DMS114 treated with DMSO at 0.1 percent for 48 hours (cell line): ENCODE measurements around the gene SLC25A20.
A peak's percentile ranks its signal among the peaks of the same experiment; 100 is the strongest.

Experiments used
- DNase-seq: peaks from one replicate; lab custom pipeline; 2025; ENCODE audit not compliant: unreplicated experiment; lab: John Stamatoyannopoulos, UW

SLC25A20 gene

GRCh38 chr3:48899273-48899672, 591 bp upstream of the SLC25A20 start:
- no peak for DNase-seq

- peak; percentile 7 for DNase-seq
Observed at GRCh38 chr3:48897460-48898376, 964 bp downstream of the SLC25A20 start.

DNA sequence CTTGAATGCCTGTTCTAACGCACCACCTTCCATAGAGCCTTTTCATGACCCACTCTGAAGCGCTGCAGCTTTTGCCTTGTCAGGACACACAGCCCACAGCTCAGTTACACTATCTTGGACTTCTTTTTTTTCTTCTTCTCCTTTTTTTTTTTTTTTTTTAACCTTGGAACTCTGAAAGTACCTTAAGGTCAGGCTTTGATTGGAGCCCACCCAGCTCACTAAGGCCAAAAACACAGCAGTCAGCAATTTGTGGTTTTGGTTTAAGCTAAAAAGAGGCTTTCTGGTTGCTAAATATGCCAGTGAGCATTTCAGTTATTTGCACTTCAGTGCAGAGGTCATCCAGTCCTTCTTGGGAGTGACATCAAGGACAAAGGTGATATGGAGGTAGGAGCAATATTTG, 1.7 kb downstream of the SLC25A20 start:
- DNase-seq, result no peak

DNA sequence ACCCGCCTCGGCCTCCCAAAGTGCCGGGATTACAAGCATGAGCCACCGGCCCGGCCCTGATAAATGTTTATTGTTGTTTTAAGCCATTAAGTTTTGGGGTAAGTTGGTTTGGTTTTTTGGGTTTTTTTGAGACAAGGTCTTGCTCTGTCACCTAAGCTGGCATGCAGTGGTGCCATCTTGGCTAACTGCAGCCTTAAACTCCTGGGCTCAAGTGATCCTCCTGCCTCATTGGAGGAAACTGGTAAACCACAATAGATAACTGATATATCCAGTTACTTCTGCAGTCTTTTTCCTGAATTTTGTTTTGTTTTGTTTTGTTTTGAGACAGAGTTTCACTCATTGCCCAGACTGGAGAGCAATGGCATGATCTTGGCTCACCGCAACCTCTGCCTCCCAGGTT, 4.2 kb downstream of the SLC25A20 start:
- DNase-seq, result no peak

GRCh38 chr3:48891606-48892005, 7.1 kb downstream of the SLC25A20 start:
- no peak for DNase-seq

DNA sequence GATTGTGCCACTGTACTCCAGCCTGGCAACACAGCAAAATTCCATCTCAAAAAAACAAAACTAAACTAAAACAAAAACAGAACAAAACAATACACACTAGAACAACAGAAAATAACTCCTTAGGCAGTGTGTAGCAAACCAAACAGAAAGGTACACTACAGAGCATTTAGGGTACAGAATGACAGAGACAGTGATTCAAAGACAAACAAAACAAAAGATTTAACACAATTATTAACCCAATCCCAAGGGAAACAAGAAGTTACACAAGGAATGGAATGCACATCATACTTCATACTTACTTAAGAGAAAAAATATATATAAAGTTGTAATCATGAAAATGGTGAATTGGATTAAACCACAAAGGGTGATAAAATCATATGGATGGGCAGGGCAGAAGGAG, 12.9 kb downstream of the SLC25A20 start:
- no peak for DNase-seq

DNA sequence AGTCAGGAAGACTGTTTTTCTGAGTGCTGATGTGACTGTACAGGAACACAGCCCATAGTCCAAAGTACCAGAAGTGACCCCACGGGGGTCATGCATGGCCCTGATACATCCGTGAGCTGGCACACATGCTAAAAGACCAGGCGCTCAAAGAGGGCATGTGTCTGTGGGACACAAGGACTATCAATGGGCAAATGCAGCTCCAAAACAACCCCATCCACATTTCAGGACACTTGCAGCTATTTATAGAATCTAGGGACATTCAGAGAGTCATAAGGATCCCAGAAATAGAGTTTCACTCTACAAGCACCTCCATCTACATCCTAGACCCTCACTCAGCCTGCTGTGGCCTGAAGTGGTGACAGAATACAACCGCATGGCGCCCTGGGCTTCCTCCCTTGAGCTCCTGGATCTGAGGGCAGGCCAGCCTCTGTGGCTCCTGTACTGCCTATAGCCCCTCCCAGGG, 17.0 kb downstream of the SLC25A20 start:
- DNase-seq, result no peak

- DNase-seq, result no peak
Observed at GRCh38 chr3:48881006-48881405, 17.7 kb downstream of the SLC25A20 start.

DNA sequence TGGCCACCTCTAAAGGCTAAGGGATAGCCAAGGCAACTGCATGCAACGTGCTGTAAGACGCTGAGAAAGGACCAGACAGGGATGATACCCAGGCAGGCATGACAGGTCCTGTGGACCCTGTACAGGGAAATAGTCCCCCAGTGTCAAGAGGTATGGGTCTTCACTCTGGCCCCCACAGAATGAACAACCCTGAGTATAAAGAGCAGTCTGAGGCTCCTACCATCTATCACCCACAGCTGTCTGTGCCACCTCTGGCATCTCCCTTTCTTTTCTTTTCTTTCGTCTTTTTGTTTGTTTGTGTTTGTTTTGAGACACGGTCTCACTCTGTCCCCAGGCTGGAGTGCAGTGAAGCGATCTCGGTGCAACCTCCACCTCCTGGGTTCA, 18.7 kb downstream of the SLC25A20 start:
- no peak for DNase-seq

- no peak for DNase-seq
Observed at GRCh38 chr3:48879307-48879993, 19.2 kb downstream of the SLC25A20 start.

GRCh38 chr3:48877671-48878070, 21.0 kb downstream of the SLC25A20 start:
- DNase-seq, result no peak

DNA sequence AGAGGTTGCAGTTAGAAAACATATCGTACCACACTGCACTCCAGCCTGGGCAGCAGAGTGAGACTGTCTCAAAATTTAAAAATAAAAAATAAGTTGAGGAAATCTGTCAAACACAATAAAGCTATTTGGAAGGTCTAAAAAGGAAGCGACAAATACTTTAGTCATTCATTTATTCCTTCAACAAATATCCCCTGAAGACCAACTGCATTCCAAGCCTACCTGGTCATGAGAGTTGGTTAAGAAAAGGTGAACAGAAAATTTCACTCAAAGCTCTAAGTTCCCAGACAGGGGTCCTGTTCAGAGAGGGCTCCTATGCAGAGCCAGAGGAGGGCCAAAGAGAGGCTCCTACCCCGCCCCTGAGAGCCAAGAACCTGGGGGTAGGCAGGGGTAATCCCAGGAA, 35.6 kb downstream of the SLC25A20 start:
- DNase-seq, result no peak

GRCh38 chr3:48859206-48859605, 39.5 kb downstream of the SLC25A20 start:
- no peak for DNase-seq

- DNase-seq, result no peak
Observed at GRCh38 chr3:48858709-48859108, 40.0 kb downstream of the SLC25A20 start.

- no peak for DNase-seq
Observed at GRCh38 chr3:48857641-48858040, 41.0 kb downstream of the SLC25A20 start.

- no peak for DNase-seq
Observed at GRCh38 chr3:48856469-48856868, 42.2 kb downstream of the SLC25A20 start.

DNA sequence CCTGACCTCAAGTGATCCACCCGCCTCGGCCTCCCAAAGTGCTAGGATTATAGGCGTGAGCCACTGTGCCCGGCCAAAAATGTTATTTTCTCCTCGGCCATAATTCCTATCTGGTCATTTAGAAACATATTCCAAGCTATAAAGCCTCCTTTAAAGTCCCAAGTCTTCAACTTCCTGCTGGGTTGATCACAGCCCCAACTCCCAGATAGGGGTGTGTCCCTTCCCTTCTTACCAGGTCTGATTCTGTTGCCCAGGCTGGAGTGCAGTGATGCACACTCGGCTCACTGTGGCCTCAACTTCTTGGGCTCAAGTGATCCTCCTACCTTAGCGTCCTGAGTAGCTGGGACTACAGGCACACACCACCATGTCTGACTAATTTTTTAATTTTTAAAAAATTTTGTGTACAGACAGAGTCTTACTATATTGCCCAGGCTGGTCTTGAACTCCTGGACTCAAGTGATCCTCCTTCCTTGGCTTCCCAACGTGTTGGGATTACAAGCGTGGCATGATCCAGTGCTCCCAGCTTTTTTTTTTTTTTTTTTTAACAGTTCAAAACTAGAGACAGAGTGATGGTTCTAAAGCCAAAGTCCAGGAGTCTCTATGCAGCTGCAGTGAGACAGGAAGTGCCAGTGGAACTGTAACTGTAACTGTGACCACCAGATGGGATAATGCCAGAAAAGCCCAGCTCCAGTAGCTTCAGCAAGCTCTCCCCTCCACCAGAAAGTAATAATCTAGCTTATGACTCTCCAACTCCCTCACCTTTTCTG, 42.8 kb downstream of the SLC25A20 start:
- no peak for DNase-seq

DNA sequence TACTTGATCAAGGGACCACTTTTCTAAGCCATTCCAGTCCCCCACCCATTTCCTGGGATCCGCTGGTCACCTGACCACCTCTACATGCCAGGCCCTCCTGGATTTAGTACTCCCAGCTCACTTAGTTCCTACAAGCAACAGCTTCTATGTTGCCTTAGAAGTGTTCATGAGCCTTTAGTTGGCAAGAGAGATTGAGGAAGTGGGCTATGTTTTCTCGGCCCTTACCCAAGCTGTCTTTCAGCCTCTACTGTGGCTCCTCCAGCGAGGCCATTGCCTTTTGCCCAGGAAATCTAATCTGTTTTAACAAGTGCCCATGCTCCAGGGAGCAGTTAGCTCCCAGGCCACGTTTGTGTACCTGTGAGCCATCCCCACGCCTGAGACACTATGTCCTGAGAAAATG, 46.5 kb downstream of the SLC25A20 start:
- DNase-seq, result no peak

GRCh38 chr3:48851407-48851806, 47.3 kb downstream of the SLC25A20 start:
- DNase-seq, result no peak

DNA sequence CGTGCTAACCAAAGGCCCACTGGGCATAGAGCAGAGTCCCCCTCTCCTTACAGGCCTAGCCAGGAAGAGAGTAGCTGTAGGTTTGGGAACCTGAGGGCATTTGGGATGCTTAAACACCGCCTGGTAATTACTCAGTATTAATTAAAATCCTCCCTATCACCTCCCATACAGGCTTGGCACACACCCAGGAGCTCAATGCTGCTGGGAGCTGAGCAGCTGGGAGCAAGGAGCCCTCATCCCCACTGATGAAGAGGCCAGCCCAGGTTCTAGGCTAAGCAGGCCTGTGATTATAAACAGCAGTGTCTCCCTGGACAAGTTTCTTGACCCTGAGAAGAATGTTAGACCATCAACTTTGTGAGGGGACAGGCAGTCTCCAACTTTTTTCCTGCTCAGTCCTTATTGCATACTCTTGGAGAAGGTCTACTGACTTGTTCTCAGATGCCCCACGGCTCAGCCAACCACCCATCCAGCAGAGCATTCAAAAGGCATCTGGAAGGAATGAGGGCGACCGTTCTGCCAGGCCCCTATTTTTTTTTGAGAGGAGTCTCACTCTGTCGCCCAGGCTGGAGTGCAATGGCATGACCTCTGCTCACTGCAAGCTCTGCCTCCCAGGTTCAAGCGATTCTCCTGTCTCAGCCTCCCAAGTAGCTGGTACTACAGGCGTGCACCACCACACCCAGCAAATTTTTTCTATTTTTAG, 49.7 kb downstream of the SLC25A20 start:
- no peak for DNase-seq
